Liver (tissue), 9 donors: ENCODE data around the gene MEG3. TPM values are rescaled to one million over a fixed set of nuclear protein-coding genes. Genes with fewer than 3 reads are reported as not detected.

Source experiments
- DNase-seq: peaks from one replicate; pipeline ENCODE4 v3.0.0-alpha.2; 2017; ENCODE audit warnings: low spot score
- H3K27ac ChIP-seq, 2 donors: one replicate each; pipeline ENCODE4 v1.7.0; 2013; ENCODE audit warnings: inconsistent platforms in 2 of 2, low read length in 2 of 2, control low read depth in 1 of 2, low read depth in 1 of 2, mild to moderate bottlenecking in 1 of 2
- H3K27me3 ChIP-seq, 4 donors: one replicate each; pipeline versions ENCODE4 v1.6.1 to v1.7.0; 2013; ENCODE audit warnings: low read length in 3 of 4, inconsistent platforms in 1 of 4, mild to moderate bottlenecking in 1 of 4, moderate library complexity in 1 of 4; ENCODE audit not compliant: control insufficient read depth in 4 of 4, insufficient read depth in 4 of 4
- H3K36me3 ChIP-seq, 4 donors: one replicate each; pipeline versions ENCODE4 v1.6.1 to v1.7.0; 2013; ENCODE audit warnings: low read length in 3 of 4, mild to moderate bottlenecking in 3 of 4, low read depth in 1 of 4, moderate library complexity in 1 of 4; ENCODE audit not compliant: control insufficient read depth in 4 of 4, insufficient read depth in 3 of 4
- H3K4me1 ChIP-seq, 4 donors: one replicate each; pipeline versions ENCODE4 v1.6.1 to v1.7.0; 2013; ENCODE audit warnings: low read length in 3 of 4, mild to moderate bottlenecking in 3 of 4, moderate library complexity in 1 of 4; ENCODE audit not compliant: control insufficient read depth in 4 of 4, insufficient read depth in 4 of 4
- H3K4me3 ChIP-seq, 3 donors: one replicate each; pipeline versions ENCODE4 v1.6.1 to v1.7.0; 2013; ENCODE audit warnings: low read length in 3 of 3, control low read depth in 1 of 3, low read depth in 1 of 3, mild to moderate bottlenecking in 1 of 3
- H3K9ac ChIP-seq, 2 donors: one replicate each; pipeline ENCODE4 v1.7.0; 2013; ENCODE audit warnings: low read length in 2 of 2, mild to moderate bottlenecking in 2 of 2, moderate library complexity in 2 of 2, control low read depth in 1 of 2, low read depth in 1 of 2
- H3K9me3 ChIP-seq, 4 donors: one replicate each; pipeline versions ENCODE4 v1.6.1 to v1.7.0; 2013; ENCODE audit warnings: low read length in 3 of 4; ENCODE audit not compliant: control insufficient read depth in 4 of 4
- CTCF ChIP-seq: fragments of 150-350 bp; IDR thresholded peaks from 2 replicates; pipeline ENCODE4 v1.5.1; 2017; ENCODE audit warnings: improper control_type of control experiment, low read depth, low read length; ENCODE audit not compliant: missing input control
- EGR1 ChIP-seq, 2 donors: IDR thresholded peaks; 2 replicates each; pipeline ENCODE4 v1.6.1; 2016 to 2018; ENCODE audit warnings: antibody characterized with exemption in 2 of 2, low read depth in 2 of 2
- FOXA1 ChIP-seq: IDR thresholded peaks from 2 replicates; pipeline ENCODE4 v1.6.1; 2016; ENCODE audit warnings: antibody characterized with exemption
- FOXA2 ChIP-seq: IDR thresholded peaks from 2 replicates; pipeline ENCODE4 v1.6.1; 2016; ENCODE audit warnings: antibody characterized with exemption
- HNF4A ChIP-seq, 2 donors: conservative IDR thresholded peaks; 2 replicates each; pipeline ENCODE4 v1.6.1; 2016; ENCODE audit warnings: antibody characterized with exemption in 2 of 2, mild to moderate bottlenecking in 2 of 2
- HNF4G ChIP-seq: IDR thresholded peaks from 2 replicates; pipeline ENCODE4 v1.6.1; 2016; ENCODE audit warnings: antibody characterized with exemption
- JUND ChIP-seq, 2 donors: IDR thresholded peaks; 2 replicates each; pipeline ENCODE4 v1.6.1; 2016; ENCODE audit warnings: antibody characterized with exemption in 2 of 2
- MAX ChIP-seq: IDR thresholded peaks from 2 replicates; pipeline ENCODE4 v1.6.1; 2016; ENCODE audit warnings: antibody characterized with exemption
- NR2F2 ChIP-seq: IDR thresholded peaks from 2 replicates; pipeline ENCODE4 v1.6.1; 2016; ENCODE audit warnings: antibody characterized with exemption
- RAD21 ChIP-seq, 2 donors: IDR thresholded peaks; 2 replicates each; pipeline ENCODE4 v1.6.1; 2016; ENCODE audit warnings: antibody characterized with exemption in 2 of 2, mild to moderate bottlenecking in 2 of 2
- REST ChIP-seq: IDR thresholded peaks from 2 replicates; pipeline ENCODE4 v1.6.1; 2016; ENCODE audit warnings: antibody characterized with exemption, mild to moderate bottlenecking
- RXRA ChIP-seq, 2 donors: IDR thresholded peaks; 2 replicates each; pipeline ENCODE4 v1.6.1; 2017 to 2018; ENCODE audit warnings: antibody characterized with exemption in 2 of 2, mild to moderate bottlenecking in 1 of 2
- SP1 ChIP-seq: IDR thresholded peaks from 2 replicates; pipeline ENCODE4 v1.6.1; 2018; ENCODE audit warnings: antibody characterized with exemption, mild to moderate bottlenecking
- TAF1 ChIP-seq: conservative IDR thresholded peaks from 2 replicates; pipeline ENCODE4 v1.6.1; 2016; ENCODE audit warnings: antibody characterized with exemption, mild to moderate bottlenecking
- YY1 ChIP-seq: IDR thresholded peaks from 2 replicates; pipeline ENCODE4 v1.6.1; 2016; ENCODE audit warnings: antibody characterized with exemption, mild to moderate bottlenecking
- WGBS: extraction: QIAGEN DNeasy Blood & Tissue Kit; methylation state at CpG from one replicate; pipeline ENCODE4 v1.1.7; 2013; 5-methylcytosine and 5-hydroxymethylcytosine counted together
- polyA plus RNA-seq, 2 donors: library from polyadenylated mRNA; stranded (reverse) in 1 of 2; unstranded in 1 of 2; fragments of 200-250 nt in 1 of 2; fragments of >200 nt in 1 of 2; fragmentation: Nextera tagmentation in 1 of 2; extraction: Ambion mirVana in 1 of 2; gene quantifications; one replicate each; pipeline versions ENCODE4 v1.2.1 to v1.2.3, GENCODE V29; 2013 to 2015
- total RNA-seq, 2 donors: library from RNA; depleted of rRNA; stranded (reverse); fragments of >200 nt; gene quantifications; one replicate each; pipeline ENCODE4 v1.2.3, GENCODE V29; 2014
- TF ChIP-seq, protein P1 (sequence below): IDR thresholded peaks from 2 replicates; pipeline ENCODE4 v1.6.1; 2016; ENCODE audit warnings: antibody characterized with exemption
- TF ChIP-seq, protein P2 (sequence below): IDR thresholded peaks from 2 replicates; pipeline ENCODE4 v1.6.1; 2016; ENCODE audit warnings: antibody characterized with exemption
- donor health status: healthy.
- donor health status: healthy.
- donor health status: healthy.
- donor health status: healthy.
- donor health status: healthy.

The MEG3 gene
- total and polyA plus RNA-seq, 4 donors, result 12.3 to 485 (median 23.1) TPM

- TF ChIP-seq RAD21 (IDR thresholded peaks at IDR 0.05), result no peak
Measured at GRCh38 chr14:100862793-100863192, 36.9 kb downstream of the MEG3 start (continued).

GRCh38 chr14:100864206-100864605 is 38.3 kb downstream of the MEG3 start:
- H3K4me1 ChIP-seq, result no peaks in the 10 kb centered on the region
- H3K27ac ChIP-seq, result no peak overlapping the region
- no peaks in the 10 kb centered on the region for H3K36me3 ChIP-seq
- no peaks in the 10 kb centered on the region for H3K27me3 ChIP-seq
- H3K4me3 ChIP-seq, result no peak overlapping the region
- H3K9me3 ChIP-seq, result no peaks in the 10 kb centered on the region
- no peak for DNase-seq
- no peak overlapping the region for H3K9ac ChIP-seq
- WGBS, result 85% methylated on average over 10 of the region's 10 CpGs
- TF ChIP-seq, protein P1, sequence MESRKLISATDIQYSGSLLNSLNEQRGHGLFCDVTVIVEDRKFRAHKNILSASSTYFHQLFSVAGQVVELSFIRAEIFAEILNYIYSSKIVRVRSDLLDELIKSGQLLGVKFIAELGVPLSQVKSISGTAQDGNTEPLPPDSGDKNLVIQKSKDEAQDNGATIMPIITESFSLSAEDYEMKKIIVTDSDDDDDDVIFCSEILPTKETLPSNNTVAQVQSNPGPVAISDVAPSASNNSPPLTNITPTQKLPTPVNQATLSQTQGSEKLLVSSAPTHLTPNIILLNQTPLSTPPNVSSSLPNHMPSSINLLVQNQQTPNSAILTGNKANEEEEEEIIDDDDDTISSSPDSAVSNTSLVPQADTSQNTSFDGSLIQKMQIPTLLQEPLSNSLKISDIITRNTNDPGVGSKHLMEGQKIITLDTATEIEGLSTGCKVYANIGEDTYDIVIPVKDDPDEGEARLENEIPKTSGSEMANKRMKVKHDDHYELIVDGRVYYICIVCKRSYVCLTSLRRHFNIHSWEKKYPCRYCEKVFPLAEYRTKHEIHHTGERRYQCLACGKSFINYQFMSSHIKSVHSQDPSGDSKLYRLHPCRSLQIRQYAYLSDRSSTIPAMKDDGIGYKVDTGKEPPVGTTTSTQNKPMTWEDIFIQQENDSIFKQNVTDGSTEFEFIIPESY, result no peak
- TF ChIP-seq HNF4A (conservative IDR thresholded peaks at IDR 0.05) (no peak), JUND (IDR thresholded peaks at IDR 0.05) (no peak), HNF4G (no peak), NR2F2 (no peak), FOXA1 (no peak), MAX (no peak), SP1 (no peak), TAF1 (no peak), REST (no peak), RAD21 (IDR thresholded peaks at IDR 0.05) (no peak), YY1 (no peak)
- TF ChIP-seq, protein P2, sequence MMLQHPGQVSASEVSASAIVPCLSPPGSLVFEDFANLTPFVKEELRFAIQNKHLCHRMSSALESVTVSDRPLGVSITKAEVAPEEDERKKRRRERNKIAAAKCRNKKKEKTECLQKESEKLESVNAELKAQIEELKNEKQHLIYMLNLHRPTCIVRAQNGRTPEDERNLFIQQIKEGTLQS, result no peak

- WGBS, result 77% methylated on average over 9 of the region's 9 CpGs
- TF ChIP-seq JUND (IDR thresholded peaks at IDR 0.05), result no peak
- TF ChIP-seq HNF4G, result no peak
- no peak for TF ChIP-seq FOXA2
- no peak for TF ChIP-seq YY1
- no peak for TF ChIP-seq TAF1
- no peak for TF ChIP-seq NR2F2
- no peak for TF ChIP-seq SP1
- no peak for TF ChIP-seq HNF4A (conservative IDR thresholded peaks at IDR 0.05)
- TF ChIP-seq, protein P1, result no peak
- TF ChIP-seq EGR1 (IDR thresholded peaks at IDR 0.05; ENCODE audit: low read depth in 2 of 2), result no peak
- TF ChIP-seq RXRA (IDR thresholded peaks at IDR 0.05), result no peak
- TF ChIP-seq, protein P2, result no peak
- no peak for TF ChIP-seq CTCF
- H3K27ac ChIP-seq, result no peak overlapping the region
Measured at GRCh38 chr14:100864960-100865681, 39.2 kb downstream of the MEG3 start.

More at GRCh38 chr14:100864960-100865681, 39.2 kb downstream of the MEG3 start:
- Histone ChIP-seq H3K9me3 (no peaks in the 10 kb centered on the region), H3K36me3 (no peaks in the 10 kb centered on the region), H3K9ac (no peak overlapping the region), H3K27me3 (no peaks in the 10 kb centered on the region), H3K4me1 (no peaks in the 10 kb centered on the region), H3K4me3 (no peak overlapping the region)
- DNase-seq, result no peak
